K562 (cell line): ENCODE measurements around the gene SMIM10. TPM values are rescaled to one million over a fixed set of nuclear protein-coding genes. Genes with fewer than 3 reads are reported as not detected.

Source experiments
- ATAC-seq: fragments of 200-7000 bp; cut with Tn5 transposase; 3 replicates; pipeline ENCODE4 v1.9.1; 2020; ENCODE audit warnings: moderate library complexity
- BruUV-seq: library from RNA; stranded (reverse); fragments of 400-500 nt; replicated peaks from 2 replicates; lab custom pipeline; 2021; lab: Mats Ljungman, UMichigan
- CTCF ChIA-PET: fragments of 300-600 bp; formaldehyde crosslinking; extraction: SDS; loops from one replicate; lab custom pipeline; 2021; ENCODE audit warnings: low intra/inter-chr PET ratio; lab: Yijun Ruan, JAX
- POLR2A ChIA-PET: fragments of 300-600, 350-650 bp; sonication (Branson Sonifier 250); formaldehyde crosslinking; extraction: SDS; loops from one replicate; lab custom pipeline; 2021; ENCODE audit warnings: antibody characterized with exemption, inconsistent platforms; lab: Yijun Ruan, JAX
- DNase-seq, 4 experiments: peaks; one replicate each; pipeline versions ENCODE4 v3.0.0 to v3.0.0-alpha.2; 2011 to 2018; ENCODE audit warnings: low spot score in 3 of 4, mixed read lengths in 3 of 4; ENCODE audit errors: extremely low read depth in 1 of 4
- FAIRE-seq: peaks from 2 replicates; lab custom pipeline; 2011; peaks lifted over from hg19 to GRCh38; lab: Jason Lieb, UNC
- H2AFZ ChIP-seq: 2 replicates; pipeline ENCODE4 v1.6.0; 2011; ENCODE audit warnings: low read depth, low read length, control low read depth, inconsistent platforms
- H3K27ac ChIP-seq: fragments of 200-600 bp; 3 replicates; pipeline ENCODE4 v1.8.0; 2011; ENCODE audit warnings: low read depth, mild to moderate bottlenecking, control low read depth, inconsistent platforms, low read length, moderate library complexity, mixed read lengths; ENCODE audit errors: extremely low read depth
- H3K27me3 ChIP-seq, 2 experiments: fragments of 300-600 bp in 1 of 2; 2 replicates in 1 of 2; 3 replicates in 1 of 2; pipeline versions ENCODE4 v1.6.0 to v1.8.0; 2011; ENCODE audit warnings: inconsistent platforms in 2 of 2, low read length in 2 of 2, mild to moderate bottlenecking in 1 of 2, mixed read lengths in 1 of 2, moderate library complexity in 1 of 2; ENCODE audit not compliant: control insufficient read depth in 2 of 2, insufficient read depth in 2 of 2
- H3K36me3 ChIP-seq: fragments of 300-600 bp; 3 replicates; pipeline ENCODE4 v1.8.0; 2011; ENCODE audit warnings: mild to moderate bottlenecking, low read length, inconsistent platforms; ENCODE audit not compliant: control insufficient read depth, insufficient read depth
- H3K4me1 ChIP-seq, 2 experiments: fragments of 200-600 bp in 1 of 2; replicated peaks in 1 of 2; 2 replicates in 1 of 2; 3 replicates in 1 of 2; pipeline versions ENCODE4 v1.5.1 to v1.8.0; 2011; ENCODE audit warnings: inconsistent platforms in 2 of 2, low read length in 2 of 2, mild to moderate bottlenecking in 1 of 2, mixed read lengths in 1 of 2, moderate library complexity in 1 of 2; ENCODE audit not compliant: control insufficient read depth in 2 of 2, insufficient read depth in 2 of 2
- H3K4me2 ChIP-seq: 2 replicates; pipeline ENCODE4 v1.6.1; 2011; ENCODE audit warnings: low read length, control low read depth, inconsistent platforms, mixed read lengths; ENCODE audit not compliant: insufficient read depth
- H3K4me3 ChIP-seq: fragments of 200-600 bp; sonication (generic), shearing (Covaris generic); 2 replicates; pipeline ENCODE4 v1.5.1; 2016; ENCODE audit warnings: control low read depth, inconsistent platforms
- H3K79me2 ChIP-seq: fragments of 200-600 bp; 3 replicates; pipeline ENCODE4 v1.8.0; 2011; ENCODE audit warnings: low read length, inconsistent platforms; ENCODE audit not compliant: control insufficient read depth, insufficient read depth
- H3K9ac ChIP-seq, 2 experiments: 2 replicates each; pipeline versions ENCODE4 v1.6.0 to v1.6.1; 2011; ENCODE audit warnings: low read depth in 2 of 2, low read length in 2 of 2, control low read depth in 1 of 2, inconsistent platforms in 1 of 2, mild to moderate bottlenecking in 1 of 2, mixed read lengths in 1 of 2; ENCODE audit not compliant: insufficient read depth in 1 of 2
- H3K9me1 ChIP-seq: one replicate; pipeline ENCODE4 v1.6.0; 2011; ENCODE audit warnings: inconsistent platforms, mild to moderate bottlenecking, low read length, moderate library complexity; ENCODE audit not compliant: control insufficient read depth, insufficient read depth
- H3K9me3 ChIP-seq: replicated peaks from 2 replicates; pipeline ENCODE4 v1.5.1; 2011; ENCODE audit warnings: low read depth, low read length, inconsistent platforms; ENCODE audit not compliant: control insufficient read depth, insufficient read depth
- H4K20me1 ChIP-seq: replicated peaks from 2 replicates; pipeline ENCODE4 v1.6.1; 2011; ENCODE audit warnings: low read length, inconsistent platforms, mixed read lengths; ENCODE audit not compliant: control insufficient read depth, insufficient read depth
- BDP1 ChIP-seq: IDR thresholded peaks from 3 replicates; pipeline ENCODE4 v1.6.1; 2011; ENCODE audit not compliant: insufficient read length, insufficient read depth
- RBM34 ChIP-seq: fragments of 200-400 bp; formaldehyde crosslinking; IDR thresholded peaks from 2 replicates; pipeline ENCODE4 v1.6.1; 2018; ENCODE audit warnings: low read length, borderline replicate concordance; ENCODE audit not compliant: insufficient read depth
- TAF15 ChIP-seq: fragments of 200-400 bp; formaldehyde crosslinking; IDR thresholded peaks from 2 replicates; pipeline ENCODE4 v1.6.1; 2017; ENCODE audit warnings: mild to moderate bottlenecking, low read depth, low read length, moderate library complexity
- U2AF1 ChIP-seq: fragments of 200-400 bp; formaldehyde crosslinking; optimal IDR thresholded peaks from 2 replicates; pipeline ENCODE3; 2017; ENCODE audit warnings: mild to moderate bottlenecking, low read depth, low read length, moderate library complexity
- ZNF830 ChIP-seq: fragments of 250-450 bp; sonication (Bioruptor Pico); IDR thresholded peaks from 2 replicates; pipeline ENCODE4 v1.5.0; 2021; ENCODE audit warnings: mild to moderate bottlenecking
- WGBS: fragments of 100-300 bp; shearing (Covaris generic); methylation state at CpG from one replicate; pipeline ENCODE4 v1.1.6; 2016; ENCODE audit warnings: low coverage, mixed read lengths; ENCODE audit not compliant: insufficient coverage; ENCODE audit errors: missing lambda C conversion rate; 5-methylcytosine and 5-hydroxymethylcytosine counted together
- in situ Hi-C: fragments of 300-500 bp; cut with MboI; formaldehyde crosslinking; loops from 4 replicates; pipeline ENCODE4 v1.15.0; 2018; ENCODE audit warnings: inconsistent platforms, mixed read lengths
- intact Hi-C: fragments of 100-400 bp; cut with micrococcal nuclease; formaldehyde crosslinking; loops from 2 replicates; pipeline ENCODE4 v1.14.2; 2022
- polyA plus RNA-seq, 8 experiments: library from polyadenylated mRNA; depleted of rRNA in 4 of 8; stranded (reverse) in 5 of 8; unstranded in 3 of 8; fragments of >200 nt; fragmentation: Nextera tagmentation in 2 of 8; fragmentation: Illumina TruSeq in 1 of 8; extraction: Ambion mirVana in 2 of 8; extraction: Trizol in 1 of 8; gene quantifications; 2 replicates each; pipeline versions ENCODE4 v1.2.1 to v1.2.3, GENCODE V29; 2011 to 2014; ENCODE audit warnings: inconsistent platforms in 1 of 8, missing spikeins in 1 of 8
- total RNA-seq, 7 experiments: library from RNA; depleted of rRNA in 6 of 7; stranded (reverse); fragments of >200 nt in 6 of 7; fragmentation: Illumina TruSeq in 2 of 7; extraction: Trizol in 2 of 7; gene quantifications; 2 replicates each; pipeline versions ENCODE4 v1.2.1 to v1.2.3, GENCODE V29; 2011 to 2021; ENCODE audit warnings: low replicate concordance in 1 of 7
- TF ChIP-seq, protein P1 (sequence below): fragments of 450-650 bp; IDR thresholded peaks from 2 replicates; pipeline ENCODE4 v1.6.1; 2018; ENCODE audit warnings: mild to moderate bottlenecking, low read depth; ENCODE audit not compliant: partially characterized antibody
- TF ChIP-seq, protein P2 (sequence below): fragments of 250-450 bp; sonication (Bioruptor Pico); IDR thresholded peaks from 2 replicates; pipeline ENCODE4 v1.8.0; 2021; ENCODE audit warnings: moderate library complexity, mild to moderate bottlenecking, inconsistent platforms
- TF ChIP-seq, protein P3 (sequence below): sonication (generic); formaldehyde crosslinking; IDR thresholded peaks from 2 replicates; pipeline ENCODE4 v1.9.0; 2022; ENCODE audit warnings: mild to moderate bottlenecking, missing genetic modification reagents
- TF ChIP-seq, protein P4 (sequence below): fragments of 450-650 bp; IDR thresholded peaks from 2 replicates; pipeline ENCODE4 v1.6.1; 2017; ENCODE audit warnings: antibody characterized with exemption, mild to moderate bottlenecking
- TF ChIP-seq, protein P5 (sequence below): fragments of 450-650 bp; IDR thresholded peaks from 2 replicates; pipeline ENCODE4 v1.6.1; 2017; ENCODE audit warnings: antibody characterized with exemption

SMIM10 gene
- total and polyA plus RNA-seq, 9 of the 15 experiments (the other 6 are each of a cell fraction or from before 2014, with no cell fraction given) = 2.1 to 25.3 (median 16.4) TPM

DNA sequence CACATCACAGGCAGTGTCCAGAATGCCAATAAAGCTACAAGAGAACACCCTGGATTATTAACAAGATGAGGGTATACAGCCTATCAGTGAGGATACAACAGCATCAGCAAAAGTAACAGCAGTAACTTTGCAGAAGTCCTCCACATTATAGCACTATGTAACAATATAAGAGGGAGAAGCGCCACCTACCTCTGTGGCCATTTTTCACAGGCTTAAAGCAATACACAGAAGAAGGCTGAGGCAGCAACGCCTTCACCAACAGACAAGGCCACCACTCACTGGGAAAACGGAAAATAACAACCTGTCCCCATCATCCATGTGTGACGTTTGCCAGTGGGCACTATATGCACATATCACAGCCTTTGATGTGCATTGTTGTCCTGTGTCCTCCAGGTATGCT, 19.0 kb downstream of the SMIM10 start (continued):
- no peak for TF ChIP-seq RBM34
- TF ChIP-seq, protein P1, sequence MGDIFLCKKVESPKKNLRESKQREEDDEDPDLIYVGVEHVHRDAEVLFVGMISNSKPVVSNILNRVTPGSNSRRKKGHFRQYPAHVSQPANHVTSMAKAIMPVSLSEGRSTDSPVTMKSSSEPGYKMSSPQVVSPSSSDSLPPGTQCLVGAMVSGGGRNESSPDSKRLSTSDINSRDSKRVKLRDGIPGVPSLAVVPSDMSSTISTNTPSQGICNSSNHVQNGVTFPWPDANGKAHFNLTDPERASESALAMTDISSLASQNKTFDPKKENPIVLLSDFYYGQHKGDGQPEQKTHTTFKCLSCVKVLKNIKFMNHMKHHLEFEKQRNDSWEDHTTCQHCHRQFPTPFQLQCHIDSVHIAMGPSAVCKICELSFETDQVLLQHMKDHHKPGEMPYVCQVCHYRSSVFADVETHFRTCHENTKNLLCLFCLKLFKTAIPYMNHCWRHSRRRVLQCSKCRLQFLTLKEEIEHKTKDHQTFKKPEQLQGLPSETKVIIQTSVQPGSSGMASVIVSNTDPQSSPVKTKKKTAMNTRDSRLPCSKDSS = no peak
- no peak for TF ChIP-seq ZNF830 (CRISPR knock-in tag)

DNA sequence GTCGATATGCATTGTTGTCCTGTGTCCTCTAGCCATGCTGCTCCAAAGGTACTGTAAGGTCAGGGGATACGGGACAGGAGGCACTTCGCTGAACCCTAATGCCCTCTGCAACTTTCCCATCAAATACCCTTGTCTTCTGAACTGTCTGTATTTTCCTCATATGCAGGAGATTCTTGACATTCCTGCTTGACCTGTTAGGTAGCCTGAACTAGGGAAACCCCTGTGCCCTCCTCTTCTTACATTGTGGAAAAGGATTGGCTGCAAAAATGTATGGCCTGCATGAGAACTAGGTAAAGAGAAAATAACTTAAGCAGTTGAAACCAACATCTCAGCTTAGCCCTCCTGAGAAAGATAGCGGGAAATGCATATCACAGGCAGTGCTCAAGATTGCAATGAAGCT, 20.1 kb downstream of the SMIM10 start:
- ChIA-PET CTCF (no interaction called here), POLR2A (no interaction called here)
- ATAC-seq = no peak
- no peaks in the 10 kb centered on the region for H4K20me1 ChIP-seq
- WGBS = 4% methylated on average over 4 of the region's 4 CpGs
- no peak overlapping the region for H3K4me3 ChIP-seq
- H3K27me3 ChIP-seq = peaks cover 4 to 17% of the 10 kb centered on the region in 2 experiments; a peak in 4 of 5 replicates
- in situ Hi-C loops (no loop called here), intact Hi-C loops (no loop called here)
- no peak overlapping the region for H2AFZ ChIP-seq
- H3K9ac ChIP-seq = no peak overlapping the region
- no peak overlapping the region for H3K4me2 ChIP-seq
- H3K27ac ChIP-seq = no peak overlapping the region
- H3K36me3 ChIP-seq = no peaks in the 10 kb centered on the region
- H3K4me1 ChIP-seq = no peaks in the 10 kb centered on the region
- H3K9me3 ChIP-seq = no peaks in the 10 kb centered on the region
- no peaks in the 10 kb centered on the region for H3K9me1 ChIP-seq
- DNase-seq = no peak
- no peaks in the 10 kb centered on the region for H3K79me2 ChIP-seq
- no peak for FAIRE-seq
- BruUV-seq = no TSS peak
- TF ChIP-seq BDP1 = no peak
- TF ChIP-seq, protein P2, sequence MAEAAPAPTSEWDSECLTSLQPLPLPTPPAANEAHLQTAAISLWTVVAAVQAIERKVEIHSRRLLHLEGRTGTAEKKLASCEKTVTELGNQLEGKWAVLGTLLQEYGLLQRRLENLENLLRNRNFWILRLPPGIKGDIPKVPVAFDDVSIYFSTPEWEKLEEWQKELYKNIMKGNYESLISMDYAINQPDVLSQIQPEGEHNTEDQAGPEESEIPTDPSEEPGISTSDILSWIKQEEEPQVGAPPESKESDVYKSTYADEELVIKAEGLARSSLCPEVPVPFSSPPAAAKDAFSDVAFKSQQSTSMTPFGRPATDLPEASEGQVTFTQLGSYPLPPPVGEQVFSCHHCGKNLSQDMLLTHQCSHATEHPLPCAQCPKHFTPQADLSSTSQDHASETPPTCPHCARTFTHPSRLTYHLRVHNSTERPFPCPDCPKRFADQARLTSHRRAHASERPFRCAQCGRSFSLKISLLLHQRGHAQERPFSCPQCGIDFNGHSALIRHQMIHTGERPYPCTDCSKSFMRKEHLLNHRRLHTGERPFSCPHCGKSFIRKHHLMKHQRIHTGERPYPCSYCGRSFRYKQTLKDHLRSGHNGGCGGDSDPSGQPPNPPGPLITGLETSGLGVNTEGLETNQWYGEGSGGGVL (CRISPR knock-in tag) = no peak
- TF ChIP-seq, protein P3, sequence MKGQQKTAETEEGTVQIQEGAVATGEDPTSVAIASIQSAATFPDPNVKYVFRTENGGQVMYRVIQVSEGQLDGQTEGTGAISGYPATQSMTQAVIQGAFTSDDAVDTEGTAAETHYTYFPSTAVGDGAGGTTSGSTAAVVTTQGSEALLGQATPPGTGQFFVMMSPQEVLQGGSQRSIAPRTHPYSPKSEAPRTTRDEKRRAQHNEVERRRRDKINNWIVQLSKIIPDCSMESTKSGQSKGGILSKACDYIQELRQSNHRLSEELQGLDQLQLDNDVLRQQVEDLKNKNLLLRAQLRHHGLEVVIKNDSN (CRISPR knock-in tag) = no peak
- TF ChIP-seq, protein P4, sequence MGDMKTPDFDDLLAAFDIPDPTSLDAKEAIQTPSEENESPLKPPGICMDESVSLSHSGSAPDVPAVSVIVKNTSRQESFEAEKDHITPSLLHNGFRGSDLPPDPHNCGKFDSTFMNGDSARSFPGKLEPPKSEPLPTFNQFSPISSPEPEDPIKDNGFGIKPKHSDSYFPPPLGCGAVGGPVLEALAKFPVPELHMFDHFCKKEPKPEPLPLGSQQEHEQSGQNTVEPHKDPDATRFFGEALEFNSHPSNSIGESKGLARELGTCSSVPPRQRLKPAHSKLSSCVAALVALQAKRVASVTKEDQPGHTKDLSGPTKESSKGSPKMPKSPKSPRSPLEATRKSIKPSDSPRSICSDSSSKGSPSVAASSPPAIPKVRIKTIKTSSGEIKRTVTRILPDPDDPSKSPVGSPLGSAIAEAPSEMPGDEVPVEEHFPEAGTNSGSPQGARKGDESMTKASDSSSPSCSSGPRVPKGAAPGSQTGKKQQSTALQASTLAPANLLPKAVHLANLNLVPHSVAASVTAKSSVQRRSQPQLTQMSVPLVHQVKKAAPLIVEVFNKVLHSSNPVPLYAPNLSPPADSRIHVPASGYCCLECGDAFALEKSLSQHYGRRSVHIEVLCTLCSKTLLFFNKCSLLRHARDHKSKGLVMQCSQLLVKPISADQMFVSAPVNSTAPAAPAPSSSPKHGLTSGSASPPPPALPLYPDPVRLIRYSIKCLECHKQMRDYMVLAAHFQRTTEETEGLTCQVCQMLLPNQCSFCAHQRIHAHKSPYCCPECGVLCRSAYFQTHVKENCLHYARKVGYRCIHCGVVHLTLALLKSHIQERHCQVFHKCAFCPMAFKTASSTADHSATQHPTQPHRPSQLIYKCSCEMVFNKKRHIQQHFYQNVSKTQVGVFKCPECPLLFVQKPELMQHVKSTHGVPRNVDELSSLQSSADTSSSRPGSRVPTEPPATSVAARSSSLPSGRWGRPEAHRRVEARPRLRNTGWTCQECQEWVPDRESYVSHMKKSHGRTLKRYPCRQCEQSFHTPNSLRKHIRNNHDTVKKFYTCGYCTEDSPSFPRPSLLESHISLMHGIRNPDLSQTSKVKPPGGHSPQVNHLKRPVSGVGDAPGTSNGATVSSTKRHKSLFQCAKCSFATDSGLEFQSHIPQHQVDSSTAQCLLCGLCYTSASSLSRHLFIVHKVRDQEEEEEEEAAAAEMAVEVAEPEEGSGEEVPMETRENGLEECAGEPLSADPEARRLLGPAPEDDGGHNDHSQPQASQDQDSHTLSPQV = no peak
- TF ChIP-seq, protein P5, sequence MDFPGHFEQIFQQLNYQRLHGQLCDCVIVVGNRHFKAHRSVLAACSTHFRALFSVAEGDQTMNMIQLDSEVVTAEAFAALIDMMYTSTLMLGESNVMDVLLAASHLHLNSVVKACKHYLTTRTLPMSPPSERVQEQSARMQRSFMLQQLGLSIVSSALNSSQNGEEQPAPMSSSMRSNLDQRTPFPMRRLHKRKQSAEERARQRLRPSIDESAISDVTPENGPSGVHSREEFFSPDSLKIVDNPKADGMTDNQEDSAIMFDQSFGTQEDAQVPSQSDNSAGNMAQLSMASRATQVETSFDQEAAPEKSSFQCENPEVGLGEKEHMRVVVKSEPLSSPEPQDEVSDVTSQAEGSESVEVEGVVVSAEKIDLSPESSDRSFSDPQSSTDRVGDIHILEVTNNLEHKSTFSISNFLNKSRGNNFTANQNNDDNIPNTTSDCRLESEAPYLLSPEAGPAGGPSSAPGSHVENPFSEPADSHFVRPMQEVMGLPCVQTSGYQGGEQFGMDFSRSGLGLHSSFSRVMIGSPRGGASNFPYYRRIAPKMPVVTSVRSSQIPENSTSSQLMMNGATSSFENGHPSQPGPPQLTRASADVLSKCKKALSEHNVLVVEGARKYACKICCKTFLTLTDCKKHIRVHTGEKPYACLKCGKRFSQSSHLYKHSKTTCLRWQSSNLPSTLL = no peak
- TF ChIP-seq U2AF1 = no peak
- TF ChIP-seq TAF15 = no peak
